BJ (cell line): ENCODE results near the gene ASIP. TPM values are rescaled to one million over a fixed set of nuclear protein-coding genes. Genes with fewer than 3 reads are reported as not detected.
"Not testable (repeated sequence)": the region's sequence is repeated elsewhere in the genome, so short reads cannot be mapped to it uniquely, and the experiment has no call there.

Source experiments
- CTCF ChIA-PET: fragments of 350-600 bp; formaldehyde crosslinking; extraction: SDS; loops from one replicate; lab custom pipeline; 2021; ENCODE audit warnings: antibody characterized with exemption, inconsistent platforms; lab: Yijun Ruan, JAX
- POLR2A ChIA-PET: fragments of 300-600 bp; sonication (Branson Sonifier 250); formaldehyde crosslinking; extraction: SDS; loops from one replicate; lab custom pipeline; 2021; ENCODE audit warnings: antibody characterized with exemption; lab: Charles Lee
- DNase-seq: peaks from one replicate; pipeline ENCODE4 v3.0.0-alpha.2; 2011; ENCODE audit warnings: low read depth
- H3K27me3 ChIP-seq: 2 replicates; pipeline ENCODE4 v1.6.0; 2011; ENCODE audit warnings: low read length; ENCODE audit not compliant: control insufficient read depth, insufficient read depth
- H3K36me3 ChIP-seq: 2 replicates; pipeline ENCODE4 v1.5.1; 2011; ENCODE audit warnings: low read length; ENCODE audit not compliant: control insufficient read depth, insufficient read depth
- H3K4me3 ChIP-seq: 2 replicates; pipeline ENCODE4 v1.5.1; 2011; ENCODE audit warnings: low read depth, mild to moderate bottlenecking, control low read depth, low read length
- polyA minus RNA-seq: library from RNA; depleted of rRNA, polyadenylated mRNA; stranded (reverse); fragments of >200 nt; gene quantifications from 2 replicates; pipeline ENCODE4 v1.2.3, GENCODE V29; 2011; rRNA and poly(A)+ RNA removed
- polyA plus RNA-seq: library from polyadenylated mRNA; depleted of rRNA; stranded (reverse); fragments of >200 nt; gene quantifications from 2 replicates; pipeline ENCODE4 v1.2.3, GENCODE V29; 2011; rRNA removed
- TF ChIP-seq, protein P1 (sequence below): IDR thresholded peaks from 2 replicates; pipeline ENCODE4 v1.5.1; 2011; ENCODE audit warnings: low read depth, mild to moderate bottlenecking, control low read depth, inconsistent platforms, low read length, moderate library complexity; ENCODE audit not compliant: insufficient read depth

ASIP gene, protein sequence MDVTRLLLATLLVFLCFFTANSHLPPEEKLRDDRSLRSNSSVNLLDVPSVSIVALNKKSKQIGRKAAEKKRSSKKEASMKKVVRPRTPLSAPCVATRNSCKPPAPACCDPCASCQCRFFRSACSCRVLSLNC
- not detected in 2 replicates for polyA plus RNA-seq
- polyA minus RNA-seq = not detected in 2 replicates

DNA sequence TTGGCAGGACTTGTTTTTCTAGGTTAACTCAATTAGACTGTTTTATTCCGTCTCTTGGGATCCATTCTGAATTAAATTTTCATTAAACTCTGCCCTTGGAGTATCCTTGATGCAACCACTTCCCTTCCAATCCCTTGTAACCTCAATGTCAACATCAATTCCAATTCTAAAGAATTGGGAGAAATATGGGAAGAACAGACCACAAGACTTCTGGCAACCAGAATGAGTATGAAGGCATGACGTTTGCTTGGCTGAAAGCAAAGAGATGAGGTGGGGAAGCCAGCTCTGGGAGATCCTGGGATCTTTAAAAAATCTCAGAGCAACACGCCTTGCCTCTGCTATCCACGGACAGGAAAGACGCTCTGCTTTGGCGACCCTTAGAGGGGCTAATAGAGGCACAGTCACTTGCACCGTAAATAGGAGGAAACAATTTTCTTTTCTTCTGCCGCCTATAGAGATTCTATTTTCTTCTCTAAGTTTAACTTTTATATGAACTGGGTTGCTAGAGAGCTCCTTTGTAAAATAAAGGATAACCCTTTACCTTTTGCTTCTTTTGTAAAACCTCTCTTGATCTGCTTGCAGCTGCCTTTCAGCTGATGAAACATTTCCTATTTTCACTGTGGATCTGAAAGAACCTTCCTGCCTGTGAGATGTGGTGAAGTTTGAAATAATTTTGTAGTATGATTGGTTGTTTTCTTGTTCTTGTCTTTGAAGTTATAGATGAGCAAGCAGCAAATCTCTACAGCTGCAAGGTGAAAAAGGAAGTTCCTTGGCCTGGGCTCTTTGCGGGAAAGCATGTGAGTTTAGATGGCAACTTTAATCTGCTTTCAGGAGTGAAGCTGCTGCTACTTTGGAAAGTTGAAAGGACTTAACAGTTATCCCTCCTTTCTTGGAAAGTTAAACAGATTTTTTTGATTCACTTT lies at the start of gene ASIP:
Gene ASIP (plus strand): TSS at position 731 of the 923 bp plus-strand sequence. CDS start 18,952 bp downstream, outside the sequence.
- Histone ChIP-seq H3K4me3 (no peak within 1 kb of the TSS), H3K27me3 (peaks cover 2% of the 10 kb centered on the region; the same call in 1 of the 2 replicates), H3K36me3 (no peaks in the 10 kb centered on the region)
- ChIA-PET CTCF (interaction anchor here (1.0 to 1.4 kb wide), 3 partner anchors 15 to 71 kb away, joined by 3 to 4 read pairs (median 4); no protein-coding TSS in a partner anchor), POLR2A (no interaction called here)
- DNase-seq = no peak
- TF ChIP-seq, protein P1, sequence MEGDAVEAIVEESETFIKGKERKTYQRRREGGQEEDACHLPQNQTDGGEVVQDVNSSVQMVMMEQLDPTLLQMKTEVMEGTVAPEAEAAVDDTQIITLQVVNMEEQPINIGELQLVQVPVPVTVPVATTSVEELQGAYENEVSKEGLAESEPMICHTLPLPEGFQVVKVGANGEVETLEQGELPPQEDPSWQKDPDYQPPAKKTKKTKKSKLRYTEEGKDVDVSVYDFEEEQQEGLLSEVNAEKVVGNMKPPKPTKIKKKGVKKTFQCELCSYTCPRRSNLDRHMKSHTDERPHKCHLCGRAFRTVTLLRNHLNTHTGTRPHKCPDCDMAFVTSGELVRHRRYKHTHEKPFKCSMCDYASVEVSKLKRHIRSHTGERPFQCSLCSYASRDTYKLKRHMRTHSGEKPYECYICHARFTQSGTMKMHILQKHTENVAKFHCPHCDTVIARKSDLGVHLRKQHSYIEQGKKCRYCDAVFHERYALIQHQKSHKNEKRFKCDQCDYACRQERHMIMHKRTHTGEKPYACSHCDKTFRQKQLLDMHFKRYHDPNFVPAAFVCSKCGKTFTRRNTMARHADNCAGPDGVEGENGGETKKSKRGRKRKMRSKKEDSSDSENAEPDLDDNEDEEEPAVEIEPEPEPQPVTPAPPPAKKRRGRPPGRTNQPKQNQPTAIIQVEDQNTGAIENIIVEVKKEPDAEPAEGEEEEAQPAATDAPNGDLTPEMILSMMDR = no peak

DNA sequence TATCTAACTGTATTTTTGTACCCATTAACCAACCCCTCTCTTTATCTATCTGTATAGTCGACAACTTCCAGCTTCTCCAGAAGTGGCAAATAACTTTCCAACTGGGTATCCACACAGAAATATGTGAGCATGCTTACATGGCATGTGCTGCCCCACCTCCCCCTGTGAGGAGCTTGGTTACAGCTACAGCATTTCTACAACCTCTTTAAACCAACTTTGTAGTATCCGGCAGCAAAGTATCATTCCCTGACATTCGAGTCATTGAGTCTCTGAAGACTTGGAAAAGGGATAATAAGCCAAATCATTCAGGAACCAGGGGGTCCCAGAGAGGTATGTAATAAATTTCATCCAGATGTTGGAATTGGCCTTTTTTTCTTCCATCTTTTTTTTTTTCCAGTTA lies 48.2 kb upstream of the ASIP start:
- peaks cover 1% of the 10 kb centered on the region; the same call in 1 of the 2 replicates for H3K27me3 ChIP-seq
- CTCF ChIA-PET = interaction anchor here (1.0 to 2.0 kb wide), 3 partner anchors 24 to 119 kb away, joined by 3 to 5 read pairs (median 4); no protein-coding TSS in a partner anchor
- POLR2A ChIA-PET = no interaction called here
- H3K4me3 ChIP-seq = no peak overlapping the region
- H3K36me3 ChIP-seq = no peaks in the 10 kb centered on the region
- TF ChIP-seq, protein P1 = no peak
- no peak for DNase-seq

DNA sequence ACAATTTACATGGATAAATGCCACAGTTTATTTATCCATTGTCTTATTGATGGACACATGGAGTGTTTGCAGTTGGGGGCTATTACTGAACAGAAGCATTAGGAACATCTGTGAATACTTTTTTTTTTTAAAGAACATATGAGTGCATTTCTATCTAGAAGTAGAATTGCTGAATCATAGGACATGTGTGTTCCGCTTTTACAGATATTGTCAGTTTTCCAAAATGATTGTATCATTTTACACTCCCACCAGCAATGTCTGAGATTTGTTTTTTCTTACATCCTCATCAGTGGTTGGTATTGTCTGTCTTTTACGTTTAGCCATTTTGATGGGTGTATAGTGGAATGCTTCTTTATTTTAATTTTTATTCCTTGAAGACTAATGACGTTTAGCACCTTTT lies 42.0 kb upstream of the ASIP start:
- TF ChIP-seq, protein P1 = no peak
- Histone ChIP-seq H3K4me3 (no peak overlapping the region), H3K27me3 (no peaks in the 10 kb centered on the region; the same call in 1 of the 2 replicates), H3K36me3 (no peaks in the 10 kb centered on the region)
- POLR2A ChIA-PET = no interaction called here
- CTCF ChIA-PET = no interaction called here
- no peak for DNase-seq

DNA sequence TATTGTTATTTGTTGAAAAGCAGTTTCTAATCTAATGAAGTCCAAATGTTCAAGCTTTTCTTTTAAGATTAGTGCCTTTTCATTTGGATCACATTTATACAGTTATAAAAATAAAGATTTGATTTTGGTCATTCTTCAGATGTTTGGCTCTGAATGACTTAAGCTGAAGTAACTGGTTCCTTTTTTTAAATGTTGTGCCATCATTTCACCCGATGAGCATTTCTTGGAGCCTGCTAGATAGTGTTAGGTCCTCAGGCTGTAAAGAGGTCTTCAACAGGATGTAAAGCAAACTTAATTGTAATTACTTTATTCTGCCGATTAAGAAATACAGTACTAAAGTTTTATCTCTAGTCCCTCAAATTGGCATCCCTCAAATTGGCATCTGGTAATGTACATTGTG lies 41.2 kb upstream of the ASIP start:
- TF ChIP-seq, protein P1 = no peak
- Histone ChIP-seq H3K27me3 (no peaks in the 10 kb centered on the region; the same call in 1 of the 2 replicates), H3K36me3 (no peaks in the 10 kb centered on the region), H3K4me3 (no peak overlapping the region)
- ChIA-PET CTCF (interaction anchor here (0.7 to 2.9 kb wide), 2 partner anchors 10 to 83 kb away, joined by 3 to 16 read pairs; no protein-coding TSS in a partner anchor), POLR2A (no interaction called here)
- DNase-seq = no peak

DNA sequence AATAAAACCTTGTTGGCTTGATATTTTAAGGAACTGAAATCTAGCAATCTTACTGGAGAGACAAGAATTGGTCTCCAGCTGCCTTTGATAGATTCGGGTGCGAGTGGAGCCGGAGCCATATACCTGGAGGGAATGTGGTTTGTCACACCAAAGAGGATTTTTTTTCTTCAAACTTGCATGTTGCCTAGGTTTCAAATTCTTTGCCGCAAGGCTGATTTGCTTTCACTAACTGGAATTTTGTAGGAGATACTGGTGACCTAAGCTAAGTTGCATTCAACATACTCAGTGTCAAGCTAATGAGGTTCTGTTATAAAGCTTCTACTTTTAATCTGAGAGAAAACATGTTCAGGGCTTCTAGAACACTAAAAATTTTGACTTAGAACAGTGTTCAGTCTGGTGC lies 39.7 kb upstream of the ASIP start:
- TF ChIP-seq, protein P1 = no peak
- POLR2A ChIA-PET = interaction anchor here (0.6 kb wide), 1 partner anchor 36 kb away, joined by 4 read pairs; no protein-coding TSS in a partner anchor

DNA sequence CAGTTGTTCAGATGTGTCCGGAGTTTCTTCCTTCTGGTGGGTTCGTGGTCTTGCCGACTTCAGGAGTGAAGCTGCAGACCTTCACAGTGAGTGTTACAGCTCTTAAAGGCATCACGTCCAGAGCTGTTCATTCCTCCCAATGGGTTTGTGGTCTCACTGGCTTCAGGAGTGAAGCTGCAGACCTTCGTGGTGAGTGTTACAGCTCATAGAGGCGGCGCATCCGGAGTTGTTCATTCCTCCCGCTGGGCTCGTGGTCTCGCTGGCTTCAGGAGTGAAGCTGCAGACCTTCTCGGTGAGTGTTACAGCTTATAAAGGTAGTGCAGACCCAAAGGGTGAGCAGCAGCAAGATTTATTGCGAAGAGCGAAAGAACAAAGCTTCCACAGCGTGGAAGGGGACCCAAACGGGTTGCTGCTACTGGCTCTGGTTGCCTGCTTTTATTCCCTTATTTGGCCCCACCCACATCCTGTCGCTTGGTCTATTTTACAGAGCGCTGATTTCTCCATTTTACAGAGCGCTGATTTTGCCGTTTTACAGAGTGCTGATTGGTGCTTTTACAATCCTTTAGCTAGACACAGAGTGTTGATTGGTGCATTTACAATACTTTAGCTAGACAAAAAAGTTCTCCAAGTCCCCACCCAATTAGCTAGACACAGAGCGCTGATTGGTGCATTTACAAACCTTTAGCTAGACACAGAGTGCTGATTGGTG lies 35.9 kb upstream of the ASIP start:
- CTCF ChIA-PET = interaction anchor here (1.1 to 1.3 kb wide), 2 partner anchors 15 to 65 kb away, joined by 3 to 4 read pairs; no protein-coding TSS in a partner anchor
- not testable (repeated sequence) for H3K36me3 ChIP-seq, H3K4me3 ChIP-seq, H3K27me3 ChIP-seq, DNase-seq
- POLR2A ChIA-PET = interaction anchor here (0.6 kb wide), 1 partner anchor 81 kb away, joined by 8 read pairs; no protein-coding TSS in a partner anchor

More for the DNA sequence above, 39.7 kb upstream of the ASIP start:
- DNase-seq = no peak
- H3K36me3 ChIP-seq = no peaks in the 10 kb centered on the region
- CTCF ChIA-PET = interaction anchor here (2.9 kb wide), 1 partner anchor 11 kb away, joined by 16 read pairs; no protein-coding TSS in a partner anchor
- H3K4me3 ChIP-seq = no peak overlapping the region
- H3K27me3 ChIP-seq = no peaks in the 10 kb centered on the region
